ENCODE measurements around the gene CPE.

Gene CPE

GRCh38 chr4:165367040-165367439, 11.8 kb upstream of the CPE start:
- no peak for DNase-seq

- DNase-seq, result no peak
These were observed 10.7 kb upstream of the CPE start for GRCh38 chr4:165368114-165368513.

- DNase-seq, result no peak
These were observed 10.2 kb upstream of the CPE start for GRCh38 chr4:165368567-165368966.

- no peak for DNase-seq
These were observed 9.3 kb upstream of the CPE start for GRCh38 chr4:165369522-165369921.

GRCh38 chr4:165370530-165370929, 8.3 kb upstream of the CPE start:
- DNase-seq, result no peak

- DNase-seq, result no peak
These were observed 3.3 kb upstream of the CPE start for GRCh38 chr4:165375465-165375864.

GRCh38 chr4:165378398-165378744, 437 bp upstream of the CPE start:
- no peak for DNase-seq

GRCh38 chr4:165379678-165380064, 863 bp downstream of the CPE start:
- DNase-seq, result no peak

- DNase-seq, result no peak
These were observed 2.0 kb downstream of the CPE start for GRCh38 chr4:165380805-165381204.

- no peak for DNase-seq
These were observed 3.1 kb downstream of the CPE start for GRCh38 chr4:165381821-165382373.

GRCh38 chr4:165382640-165383039, 3.8 kb downstream of the CPE start:
- no peak for DNase-seq

GRCh38 chr4:165383591-165384073, 4.8 kb downstream of the CPE start:
- no peak for DNase-seq

GRCh38 chr4:165384186-165384585, 5.4 kb downstream of the CPE start:
- no peak for DNase-seq

- no peak for DNase-seq
These were observed 5.8 kb downstream of the CPE start for GRCh38 chr4:165384598-165384997.

- no peak for DNase-seq
These were observed 6.3 kb downstream of the CPE start for GRCh38 chr4:165385126-165385525.

GRCh38 chr4:165386328-165386727, 7.5 kb downstream of the CPE start:
- DNase-seq, result no peak

- no peak for DNase-seq
These were observed 9.9 kb downstream of the CPE start for GRCh38 chr4:165388756-165389155.

GRCh38 chr4:165393051-165393450, 14.2 kb downstream of the CPE start:
- DNase-seq, result no peak

- DNase-seq, result no peak
These were observed 14.9 kb downstream of the CPE start for GRCh38 chr4:165393704-165394103.

GRCh38 chr4:165394275-165394674, 15.5 kb downstream of the CPE start:
- DNase-seq, result no peak

GRCh38 chr4:165398570-165398969, 19.8 kb downstream of the CPE start:
- no peak for DNase-seq

GRCh38 chr4:165402375-165402774, 23.6 kb downstream of the CPE start:
- DNase-seq, result no peak

GRCh38 chr4:165403048-165403447, 24.2 kb downstream of the CPE start:
- DNase-seq, result no peak

- no peak for DNase-seq
These were observed 24.8 kb downstream of the CPE start for GRCh38 chr4:165403637-165404036.

- no peak for DNase-seq
These were observed 25.3 kb downstream of the CPE start for GRCh38 chr4:165404080-165404479.

GRCh38 chr4:165404696-165405095, 25.9 kb downstream of the CPE start:
- DNase-seq, result no peak

Measured in CD4-positive, alpha-beta T cell treated with Interleukin-4 for 4 hours (primary cell).